Endothelial cell of umbilical vein (primary cell): ENCODE measurements around the gene MBTPS1. TPM values are rescaled to one million over a fixed set of nuclear protein-coding genes. Genes with fewer than 3 reads are reported as not detected.

Experiments
- BruUV-seq: library from RNA; stranded (reverse); fragments of 400-500 nt; replicated peaks from 2 replicates; lab custom pipeline; 2021; lab: Mats Ljungman, UMichigan
- CTCF ChIA-PET: fragments of 300-600, 350-600 bp; sonication (Branson Sonifier 250); formaldehyde crosslinking; loops from one replicate; lab custom pipeline; 2021; ENCODE audit warnings: antibody characterized with exemption, inconsistent platforms; lab: Charles Lee
- POLR2A ChIA-PET: fragments of 300-600, 350-600 bp; sonication (Branson Sonifier 250); formaldehyde crosslinking; loops from one replicate; lab custom pipeline; 2021; ENCODE audit warnings: antibody characterized with exemption, inconsistent platforms; lab: Charles Lee
- DNase-seq: peaks from one replicate; pipeline ENCODE4 v3.0.0-alpha.2; 2011; ENCODE audit warnings: low read depth, low spot score
- FAIRE-seq: peaks from 2 replicates; lab custom pipeline; 2011; peaks lifted over from hg19 to GRCh38; lab: Jason Lieb, UNC
- H2AFZ ChIP-seq: 2 replicates; pipeline ENCODE4 v1.6.0; 2012; ENCODE audit warnings: low read depth, low read length, control low read depth, inconsistent platforms
- H3K27ac ChIP-seq: 2 replicates; pipeline ENCODE4 v1.5.1; 2011; ENCODE audit warnings: low read depth, mild to moderate bottlenecking, control low read depth, low read length, moderate library complexity; ENCODE audit not compliant: insufficient read depth
- H3K27me3 ChIP-seq, 2 experiments: 2 replicates each; pipeline versions ENCODE4 v1.6.0 to v1.6.1; 2011; ENCODE audit warnings: low read length in 2 of 2, mixed read lengths in 1 of 2; ENCODE audit not compliant: control insufficient read depth in 2 of 2, insufficient read depth in 2 of 2
- H3K36me3 ChIP-seq, 2 experiments: 2 replicates in 1 of 2; 3 replicates in 1 of 2; pipeline ENCODE4 v1.5.1; 2011; ENCODE audit warnings: low read length in 2 of 2, mild to moderate bottlenecking in 1 of 2, moderate library complexity in 1 of 2; ENCODE audit not compliant: control insufficient read depth in 2 of 2, insufficient read depth in 2 of 2; ENCODE audit errors: extremely low read depth in 1 of 2
- H3K4me1 ChIP-seq: 3 replicates; pipeline ENCODE4 v1.5.1; 2011; ENCODE audit warnings: mild to moderate bottlenecking, low read length; ENCODE audit not compliant: control insufficient read depth, insufficient read depth; ENCODE audit errors: extremely low read depth
- H3K4me2 ChIP-seq: 2 replicates; pipeline ENCODE4 v1.6.1; 2011; ENCODE audit warnings: low read length, control low read depth, mixed read lengths; ENCODE audit not compliant: insufficient read depth
- H3K4me3 ChIP-seq, 3 experiments: fragments of 200-600 bp in 1 of 3; sonication (generic), shearing (Covaris generic) in 1 of 3; replicated peaks in 1 of 3; 2 replicates each; pipeline ENCODE4 v1.5.1; 2011 to 2016; ENCODE audit warnings: control low read depth in 3 of 3, low read length in 3 of 3, mild to moderate bottlenecking in 2 of 3, inconsistent platforms in 1 of 3, low read depth in 1 of 3, moderate library complexity in 1 of 3; ENCODE audit not compliant: insufficient read depth in 1 of 3
- H3K79me2 ChIP-seq: 2 replicates; pipeline ENCODE4 v1.6.0; 2012; ENCODE audit warnings: low read length, inconsistent platforms; ENCODE audit not compliant: control insufficient read depth, insufficient read depth
- H3K9ac ChIP-seq: replicated peaks from 2 replicates; pipeline ENCODE3; 2011; ENCODE audit warnings: low read length, control low read depth; ENCODE audit not compliant: insufficient read depth; ENCODE audit errors: extremely low read depth
- H3K9me1 ChIP-seq: replicated peaks from 3 replicates; pipeline ENCODE4 v1.6.0; 2011; ENCODE audit warnings: mild to moderate bottlenecking, low read length; ENCODE audit not compliant: control insufficient read depth, insufficient read depth; ENCODE audit errors: extremely low read depth
- H3K9me3 ChIP-seq: replicated peaks from 2 replicates; pipeline ENCODE4 v1.5.1; 2012; ENCODE audit warnings: low read length, inconsistent platforms; ENCODE audit not compliant: control insufficient read depth, insufficient read depth
- H4K20me1 ChIP-seq: replicated peaks from 2 replicates; pipeline ENCODE3; 2011; ENCODE audit warnings: mild to moderate bottlenecking, low read length; ENCODE audit not compliant: control insufficient read depth, insufficient read depth; ENCODE audit errors: extremely low read depth
- CTCF ChIP-seq, 2 donors: IDR thresholded peaks; 1 replicate in 1 of 2; 2 replicates in 1 of 2; pipeline ENCODE4 v1.5.1; 2011; ENCODE audit warnings: low read length in 2 of 2, mild to moderate bottlenecking in 2 of 2, moderate library complexity in 2 of 2, control low read depth in 1 of 2, inconsistent platforms in 1 of 2, low read depth in 1 of 2; ENCODE audit not compliant: insufficient read depth in 1 of 2; ENCODE audit errors: extremely low read depth in 1 of 2
- EZH2 ChIP-seq: IDR thresholded peaks from 2 replicates; pipeline ENCODE4 v1.6.1; 2012; ENCODE audit warnings: borderline replicate concordance, low read depth, mild to moderate bottlenecking, moderate library complexity, low read length, inconsistent platforms; ENCODE audit not compliant: severe bottlenecking
- FOS ChIP-seq: IDR thresholded peaks from 2 replicates; pipeline ENCODE4 v1.6.1; 2011; ENCODE audit warnings: mild to moderate bottlenecking, low read length, moderate library complexity, borderline replicate concordance; ENCODE audit not compliant: insufficient read depth
- MAX ChIP-seq: IDR thresholded peaks from 2 replicates; pipeline ENCODE4 v1.6.1; 2011; ENCODE audit not compliant: insufficient read depth, insufficient read length
- POLR2A ChIP-seq: IDR thresholded peaks from 2 replicates; pipeline ENCODE4 v1.6.1; 2012; ENCODE audit warnings: low read depth, mild to moderate bottlenecking, control low read depth, low read length
- dilution Hi-C: fragments of 300-500 bp; cut with MboI; formaldehyde crosslinking; loops from one replicate; pipeline ENCODE4 v1.15.0; 2019; ENCODE audit warnings: low sequenced_read_pairs; ENCODE audit not compliant: extremely low pct_ligation_motif_present
- intact Hi-C: fragments of 100-400 bp; cut with micrococcal nuclease; formaldehyde crosslinking; loops from one replicate; pipeline ENCODE4 v1.10.0; 2022
- polyA plus RNA-seq, 4 experiments: library from polyadenylated mRNA; depleted of rRNA in 3 of 4; stranded (reverse) in 3 of 4; unstranded in 1 of 4; fragments of >200 nt; gene quantifications; 2 replicates each; pipeline versions ENCODE4 v1.2.1 to v1.2.3, GENCODE V29; 2011 to 2012; ENCODE audit warnings: missing spikeins in 1 of 4
- total RNA-seq: library from RNA; stranded (reverse); gene quantifications from 2 replicates; pipeline ENCODE4 v1.2.3, GENCODE V29; 2021

MBTPS1 gene
- total and polyA plus RNA-seq, 2 donors (not counting 3 experiments of a cell fraction or from before 2014, with no cell fraction given): 82.3 to 99.6 TPM

GRCh38 chr16:84058211-84058610 is 58.5 kb downstream of the MBTPS1 start:
- no peak for TF ChIP-seq EZH2
- no peak for TF ChIP-seq FOS
- TF ChIP-seq POLR2A: no peak
- no peaks in the 10 kb centered on the region for H4K20me1 ChIP-seq
- no peaks in the 10 kb centered on the region for H3K9me1 ChIP-seq
- intact Hi-C loops (no loop called here), dilution Hi-C loops (no loop called here)
- ChIA-PET POLR2A (no interaction called here), CTCF (interaction anchor here (0.7 to 1.7 kb wide), 5 partner anchors 8 to 129 kb away, joined by 3 to 4 read pairs (median 3); partner anchors contain the start of gene TAF1C)
- no peak for FAIRE-seq
- peaks cover 6 to 45% of the 10 kb centered on the region in 2 experiments for H3K36me3 ChIP-seq
- H3K4me3 ChIP-seq: no peak overlapping the region
- H3K27ac ChIP-seq: no peak overlapping the region
- H3K79me2 ChIP-seq: no peaks in the 10 kb centered on the region
- no peaks in the 10 kb centered on the region for H3K9me3 ChIP-seq
- no peak overlapping the region for H3K4me2 ChIP-seq
- H3K4me1 ChIP-seq: peaks cover 4% of the 10 kb centered on the region
- H3K9ac ChIP-seq: no peak overlapping the region
- H3K27me3 ChIP-seq: no peaks in the 10 kb centered on the region
- BruUV-seq: no TSS peak
- DNase-seq: no peak
- H2AFZ ChIP-seq: no peak overlapping the region

GRCh38 chr16:84056933-84057332 is 59.8 kb downstream of the MBTPS1 start:
- no peaks in the 10 kb centered on the region for H4K20me1 ChIP-seq
- DNase-seq (no peak), FAIRE-seq (no peak)
- H2AFZ ChIP-seq: no peak overlapping the region
- H3K4me3 ChIP-seq: no peak overlapping the region
- H3K9me3 ChIP-seq: no peaks in the 10 kb centered on the region
- ChIA-PET POLR2A (no interaction called here), CTCF (interaction anchor here (1.1 to 1.7 kb wide), 4 partner anchors 9 to 100 kb away, joined by 3 to 5 read pairs (median 4); no protein-coding TSS in a partner anchor)
- no peak overlapping the region for H3K27ac ChIP-seq
- BruUV-seq: no TSS peak
- H3K36me3 ChIP-seq: peaks cover 6 to 48% of the 10 kb centered on the region in 2 experiments
- no peaks in the 10 kb centered on the region for H3K27me3 ChIP-seq
- intact Hi-C loops (no loop called here), dilution Hi-C loops (no loop called here)
- H3K79me2 ChIP-seq: no peaks in the 10 kb centered on the region
- no peak overlapping the region for H3K4me2 ChIP-seq
- H3K9ac ChIP-seq: no peak overlapping the region
- no peaks in the 10 kb centered on the region for H3K4me1 ChIP-seq
- H3K9me1 ChIP-seq: no peaks in the 10 kb centered on the region
- TF ChIP-seq MAX (no peak), EZH2 (no peak), FOS (no peak), CTCF (IDR thresholded peaks at IDR 0.05; ENCODE audit: extremely low read depth in 1 of 2, insufficient read depth in 1 of 2, low read depth in 1 of 2, low read length in 2 of 2) (no peak)
